AG04449 (cell line): ENCODE data around the gene LHX2.
"Not testable (repeated sequence)": the region's sequence is repeated elsewhere in the genome, so short reads cannot be mapped to it uniquely, and the experiment has no call there.

Source experiments
- CTCF ChIA-PET: fragments of 350-600 bp; formaldehyde crosslinking; extraction: SDS; loops from one replicate; lab custom pipeline; 2021; ENCODE audit warnings: antibody characterized with exemption; lab: Yijun Ruan, JAX
- POLR2A ChIA-PET: fragments of 400-600, 350-600 bp; formaldehyde crosslinking; extraction: SDS; loops from one replicate; lab custom pipeline; 2020; ENCODE audit warnings: antibody characterized with exemption, inconsistent platforms; lab: Yijun Ruan, JAX
- DNase-seq: peaks from one replicate; pipeline ENCODE4 v3.0.0-alpha.2; 2010; ENCODE audit warnings: low read depth, low spot score
- H3K4me3 ChIP-seq: 2 replicates; pipeline ENCODE4 v1.5.1; 2011; ENCODE audit warnings: low read depth, mild to moderate bottlenecking, control low read depth, low read length
- TF ChIP-seq, protein P1 (sequence below): IDR thresholded peaks from one replicate; pipeline ENCODE4 v1.5.1; 2011; ENCODE audit warnings: mild to moderate bottlenecking, moderate library complexity, low read length, control low read depth, inconsistent platforms; ENCODE audit not compliant: insufficient read depth; ENCODE audit errors: missing control alignments

The LHX2 gene

DNA sequence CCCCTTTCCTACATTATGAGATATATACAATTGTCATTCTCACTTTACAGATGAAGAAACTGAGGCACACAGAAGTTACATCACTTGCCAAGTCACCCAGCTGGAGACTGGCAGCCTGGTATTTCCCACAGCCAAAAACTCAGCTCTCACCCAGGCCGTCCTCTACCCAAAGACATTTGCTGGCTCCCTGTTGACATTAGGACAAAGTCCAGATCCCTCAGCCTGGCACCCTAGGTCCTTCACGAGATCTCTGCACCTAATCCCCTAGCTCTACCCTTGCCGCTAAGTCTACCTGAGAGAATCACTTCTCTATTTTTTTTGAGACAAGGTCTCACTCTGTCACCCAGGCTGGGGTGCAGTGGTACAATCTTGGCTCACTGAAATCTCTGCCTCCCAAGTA is 26.8 kb upstream of the LHX2 start:
- H3K4me3 ChIP-seq, result no peak overlapping the region
- ChIA-PET POLR2A (no interaction called here), CTCF (no interaction called here)
- TF ChIP-seq, protein P1, sequence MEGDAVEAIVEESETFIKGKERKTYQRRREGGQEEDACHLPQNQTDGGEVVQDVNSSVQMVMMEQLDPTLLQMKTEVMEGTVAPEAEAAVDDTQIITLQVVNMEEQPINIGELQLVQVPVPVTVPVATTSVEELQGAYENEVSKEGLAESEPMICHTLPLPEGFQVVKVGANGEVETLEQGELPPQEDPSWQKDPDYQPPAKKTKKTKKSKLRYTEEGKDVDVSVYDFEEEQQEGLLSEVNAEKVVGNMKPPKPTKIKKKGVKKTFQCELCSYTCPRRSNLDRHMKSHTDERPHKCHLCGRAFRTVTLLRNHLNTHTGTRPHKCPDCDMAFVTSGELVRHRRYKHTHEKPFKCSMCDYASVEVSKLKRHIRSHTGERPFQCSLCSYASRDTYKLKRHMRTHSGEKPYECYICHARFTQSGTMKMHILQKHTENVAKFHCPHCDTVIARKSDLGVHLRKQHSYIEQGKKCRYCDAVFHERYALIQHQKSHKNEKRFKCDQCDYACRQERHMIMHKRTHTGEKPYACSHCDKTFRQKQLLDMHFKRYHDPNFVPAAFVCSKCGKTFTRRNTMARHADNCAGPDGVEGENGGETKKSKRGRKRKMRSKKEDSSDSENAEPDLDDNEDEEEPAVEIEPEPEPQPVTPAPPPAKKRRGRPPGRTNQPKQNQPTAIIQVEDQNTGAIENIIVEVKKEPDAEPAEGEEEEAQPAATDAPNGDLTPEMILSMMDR, result no peak
- DNase-seq, result no peak

DNA sequence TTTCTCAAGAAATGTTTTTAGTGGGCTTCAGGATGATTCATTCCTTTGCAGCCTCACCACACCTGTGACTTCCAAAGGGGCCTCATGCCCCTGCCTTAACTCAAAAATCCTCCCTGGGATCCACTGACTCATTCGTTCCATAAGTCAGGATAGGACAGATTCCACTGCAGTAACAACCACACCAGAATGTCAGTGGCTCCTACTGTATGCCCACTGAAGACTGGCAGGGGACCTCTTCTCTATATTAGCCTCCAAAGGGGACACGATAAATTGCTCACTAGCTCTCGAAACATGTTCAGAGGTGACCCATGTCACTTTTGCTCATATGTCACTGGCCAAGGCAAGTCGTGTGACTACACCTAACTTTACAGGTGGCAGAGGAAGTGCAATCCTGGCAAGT is 25.7 kb upstream of the LHX2 start:
- TF ChIP-seq, protein P1, result no peak
- CTCF ChIA-PET, result no interaction called here
- no peak for DNase-seq
- no peak overlapping the region for H3K4me3 ChIP-seq
- POLR2A ChIA-PET, result no interaction called here

DNA sequence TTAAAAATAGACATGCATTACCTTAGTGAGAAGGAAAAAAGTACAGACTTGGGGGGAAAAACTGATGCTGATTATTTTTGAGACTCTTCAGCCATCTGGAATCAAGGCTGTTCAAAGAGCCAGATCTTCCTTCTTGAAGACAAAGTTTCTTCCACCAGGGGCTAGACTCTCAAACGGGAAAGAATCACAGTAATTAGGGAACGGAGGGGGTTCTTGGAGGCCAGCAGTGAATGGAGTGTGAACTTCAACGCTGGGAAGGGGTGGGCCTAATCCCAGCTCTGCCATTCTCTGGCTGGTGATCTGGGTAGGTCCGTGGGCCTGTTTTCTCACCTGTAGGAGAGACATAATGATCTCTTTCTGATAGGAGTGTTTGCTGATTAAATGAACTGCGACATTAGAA is 21.1 kb upstream of the LHX2 start:
- CTCF ChIA-PET, result no interaction called here
- POLR2A ChIA-PET, result no interaction called here
- no peak overlapping the region for H3K4me3 ChIP-seq
- TF ChIP-seq, protein P1, result no peak
- DNase-seq, result no peak

DNA sequence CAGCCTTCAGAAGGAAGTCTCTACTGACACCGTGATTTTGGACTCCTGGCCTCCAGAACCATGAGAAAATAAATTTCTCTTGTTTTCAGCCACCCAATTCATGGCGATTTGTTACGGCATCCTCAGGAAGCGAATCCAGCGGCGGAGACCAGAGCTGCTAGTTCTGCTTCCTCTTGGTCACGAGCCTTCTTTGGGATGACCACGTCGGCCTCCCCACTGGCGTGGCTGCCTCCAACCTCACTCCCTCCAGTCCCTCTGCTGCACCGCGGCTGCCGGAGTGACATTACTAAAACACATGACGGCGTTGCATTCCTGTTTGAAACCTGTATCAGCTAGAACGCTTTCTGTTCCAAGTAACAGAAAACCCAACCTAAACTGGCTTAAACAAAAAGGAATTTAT is 18.9 kb upstream of the LHX2 start:
- POLR2A ChIA-PET, DNase-seq, CTCF ChIA-PET, H3K4me3 ChIP-seq: not testable (repeated sequence)

DNA sequence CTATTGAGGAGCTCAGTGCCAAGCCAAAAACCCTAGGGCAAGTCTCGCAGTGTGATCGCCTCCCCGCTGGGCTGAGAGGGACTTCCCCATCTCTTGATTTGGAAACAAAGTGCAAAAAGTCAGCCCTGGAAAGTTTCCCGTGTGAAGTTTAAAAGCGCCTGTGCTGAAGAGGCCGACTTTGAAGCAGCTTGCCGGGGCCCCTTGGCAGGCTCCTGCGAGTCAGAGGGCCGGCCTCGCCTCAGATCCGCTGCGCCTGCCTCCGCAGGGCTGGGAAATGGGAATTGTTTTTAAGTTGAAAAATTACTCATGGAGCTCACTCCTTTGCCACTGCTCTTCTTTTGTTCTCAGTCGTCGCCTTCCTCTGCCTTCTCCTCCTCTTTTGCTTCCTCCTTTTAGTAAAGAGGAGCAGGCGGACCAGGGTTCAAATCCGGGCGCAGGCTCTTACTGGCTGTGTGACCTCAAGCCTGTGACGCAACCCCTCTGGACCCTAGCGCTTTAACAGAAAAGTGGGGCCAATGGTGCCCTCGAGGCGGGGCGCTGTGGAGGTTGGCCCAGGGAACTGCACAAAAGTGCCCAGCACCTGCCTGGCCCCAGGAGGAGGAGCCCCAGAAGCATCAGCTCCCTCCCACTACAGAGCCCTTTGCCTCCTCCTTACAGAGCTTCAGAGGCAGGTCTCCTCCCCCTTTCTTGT is 14.7 kb upstream of the LHX2 start:
- no peak overlapping the region for H3K4me3 ChIP-seq
- POLR2A ChIA-PET, result no interaction called here
- TF ChIP-seq, protein P1, result no peak
- no peak for DNase-seq
- CTCF ChIA-PET, result interaction anchor here (1.5 kb wide), 1 partner anchor 44 kb away, joined by 5 read pairs; no protein-coding TSS in a partner anchor

DNA sequence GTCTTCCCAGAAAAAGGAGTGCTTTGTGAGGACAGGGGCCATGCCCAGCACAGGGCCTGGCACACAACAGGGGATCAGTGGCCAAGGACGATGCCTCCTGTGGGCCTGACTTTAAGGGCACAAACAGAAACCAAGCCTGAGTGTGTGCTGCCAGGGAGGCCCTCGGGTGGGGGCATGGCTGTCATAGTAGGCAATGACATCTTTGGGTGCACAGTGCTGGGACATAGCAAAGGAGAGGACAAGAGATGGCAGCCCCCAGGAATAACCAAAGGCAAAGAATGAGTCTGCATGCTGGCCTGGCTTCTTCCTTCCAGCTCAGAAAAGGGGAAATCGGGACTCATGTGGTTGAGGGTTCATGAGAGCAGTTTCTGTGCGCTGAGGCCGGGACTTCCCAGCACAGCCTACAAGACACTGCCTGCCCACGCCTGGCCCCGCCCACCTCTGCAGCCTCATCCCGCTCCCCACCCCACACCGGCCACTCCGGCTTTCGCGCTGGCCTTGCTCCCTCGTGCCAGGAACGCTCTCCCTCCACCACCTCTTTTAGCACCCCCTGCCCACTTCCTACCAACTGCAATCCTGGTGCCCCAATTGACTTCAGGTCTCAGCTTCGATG is 13.8 kb upstream of the LHX2 start:
- no peak for DNase-seq
- ChIA-PET POLR2A (no interaction called here), CTCF (interaction anchor here (1.0 to 1.5 kb wide), 2 partner anchors 13 to 43 kb away, joined by 3 to 5 read pairs; no protein-coding TSS in a partner anchor)
- TF ChIP-seq, protein P1, result no peak
- H3K4me3 ChIP-seq, result no peak overlapping the region
